ENCODE measurements around the gene EEF1A2. TPM values are rescaled to one million over a fixed set of nuclear protein-coding genes. Genes with fewer than 3 reads are reported as not detected.

EEF1A2 gene
- total and polyA plus RNA-seq, 5 donors from 2014 or later, result 0.10 to 2.1 (median 0.33) TPM; not detected in 1

DNA sequence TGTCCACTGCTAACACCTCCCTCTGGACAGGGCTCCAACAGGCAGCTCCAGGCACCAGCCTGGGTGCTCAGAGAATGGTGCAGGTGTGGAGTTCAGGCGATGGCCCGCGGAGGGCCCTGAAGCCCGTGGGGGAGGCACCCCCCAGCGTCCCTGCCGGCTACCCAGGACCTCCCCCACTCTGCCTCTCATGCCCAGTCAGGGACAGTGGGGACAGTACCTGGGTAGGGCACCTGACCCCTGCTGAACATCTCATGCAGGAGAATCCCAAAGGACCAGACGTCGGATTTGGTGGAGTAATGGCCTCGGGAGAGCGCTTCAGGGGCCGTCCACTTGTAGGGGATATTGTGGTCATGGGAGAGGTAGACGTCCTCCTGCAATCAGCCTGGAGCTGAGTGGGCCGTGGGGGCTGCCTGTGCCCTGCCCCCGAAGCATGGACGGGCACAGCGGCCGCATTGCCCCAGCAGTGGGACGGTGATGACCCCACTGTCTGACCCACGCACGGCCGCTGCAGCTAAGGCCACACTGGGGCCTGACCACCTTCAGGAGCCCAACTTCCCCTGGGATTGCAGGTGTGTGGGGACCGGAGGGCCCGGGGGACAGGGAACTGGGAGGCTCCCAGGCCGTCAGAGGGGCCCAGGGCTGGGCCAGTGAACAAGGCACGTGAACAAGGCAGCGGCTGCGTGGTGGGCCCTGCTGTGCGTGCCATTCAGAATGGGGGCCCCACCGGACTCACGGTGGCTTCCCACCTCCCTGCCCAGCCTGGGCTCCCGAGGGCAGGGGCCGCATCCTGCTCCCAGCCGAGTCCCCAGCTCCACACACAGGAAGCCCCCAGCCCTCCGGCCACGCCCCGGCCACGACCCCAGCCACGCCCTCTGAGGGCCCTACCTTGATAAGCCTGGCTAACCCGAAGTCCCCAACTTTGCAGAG, 31.2 kb upstream of the EEF1A2 start:
- Mint-ChIP-seq H3K27ac (no peak overlapping the region), H3K9me3 (no peaks in the 10 kb centered on the region), H3K27me3 (peaks cover 5% of the 10 kb centered on the region), H3K4me1 (peaks cover 2 to 7% (median 4%) of the 10 kb centered on the region in 4 donors), H3K4me3 (peak overlapping the region in 1 of 4 donors; percentile 44), H3K36me3 (no peaks in the 10 kb centered on the region)
- H3K36me3 ChIP-seq (ENCODE audit: control insufficient read depth, insufficient read depth, low read length), result no peaks in the 10 kb centered on the region
- H3K9me3 ChIP-seq (ENCODE audit: control insufficient read depth in 2 of 2, low read length in 2 of 2), result no peaks in the 10 kb centered on the region
- no peaks in the 10 kb centered on the region for H3K4me1 ChIP-seq (ENCODE audit: control insufficient read depth, insufficient read depth, low read length, poor library complexity, severe bottlenecking)
- ATAC-seq (ENCODE audit: low read depth in 2 of 2) (no peak), DNase-seq (no peak)
- H3K27ac ChIP-seq (ENCODE audit: insufficient read depth, low read length, poor library complexity, severe bottlenecking), result no peak overlapping the region
- no peak overlapping the region for H3K4me3 ChIP-seq (ENCODE audit: low read depth, low read length)
- no peaks in the 10 kb centered on the region for H3K27me3 ChIP-seq (ENCODE audit: control insufficient read depth, insufficient read depth, low read length)

DNA sequence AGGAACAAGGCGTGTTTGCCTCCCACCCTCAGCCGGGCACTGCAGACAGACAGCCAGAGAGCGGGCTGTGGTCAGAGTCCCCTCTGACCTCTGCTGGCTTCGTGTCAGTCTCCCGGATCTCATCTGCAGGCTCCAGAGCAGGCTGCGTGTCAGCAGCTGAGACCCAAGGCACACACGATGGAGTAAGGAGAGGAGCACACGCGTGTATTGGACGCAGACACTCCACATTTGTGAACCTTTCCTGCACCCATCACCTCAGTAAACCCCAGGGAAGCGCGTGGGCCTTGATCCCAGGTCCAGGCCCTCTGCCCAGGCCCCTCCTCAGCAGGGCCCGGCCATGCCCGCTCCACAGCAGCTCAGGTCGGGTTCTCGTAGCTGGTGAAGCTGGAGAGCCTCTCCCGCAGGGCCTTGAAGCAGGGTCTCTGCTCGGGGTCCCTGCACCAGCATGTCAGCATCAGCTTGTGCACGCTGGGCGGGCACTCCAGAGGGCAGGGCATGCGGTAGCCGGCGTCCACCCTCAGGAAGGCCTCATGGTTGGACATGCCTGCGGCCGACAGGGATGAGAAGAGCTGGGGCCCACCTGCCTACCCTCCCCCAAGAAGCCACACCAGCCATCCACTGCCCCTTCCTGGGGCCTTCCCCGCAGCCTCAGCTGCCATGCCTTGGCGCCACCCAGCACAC, 30.4 kb upstream of the EEF1A2 start:
- H3K9me3 ChIP-seq (ENCODE audit: control insufficient read depth in 2 of 2, low read length in 2 of 2), result no peaks in the 10 kb centered on the region
- peaks cover 10% of the 10 kb centered on the region for H3K27me3 Mint-ChIP-seq
- H3K36me3 Mint-ChIP-seq, result peaks cover 3% of the 10 kb centered on the region
- DNase-seq (no peak), ATAC-seq (ENCODE audit: low read depth in 2 of 2) (no peak)
- no peaks in the 10 kb centered on the region for H3K4me1 ChIP-seq (ENCODE audit: control insufficient read depth, insufficient read depth, low read length, poor library complexity, severe bottlenecking)
- no peaks in the 10 kb centered on the region for H3K36me3 ChIP-seq (ENCODE audit: control insufficient read depth, insufficient read depth, low read length)
- peak overlapping the region in 1 of 4 donors; percentile 44 for H3K4me3 Mint-ChIP-seq
- no peaks in the 10 kb centered on the region for H3K27me3 ChIP-seq (ENCODE audit: control insufficient read depth, insufficient read depth, low read length)
- no peaks in the 10 kb centered on the region for H3K9me3 Mint-ChIP-seq
- no peak overlapping the region for H3K27ac ChIP-seq (ENCODE audit: insufficient read depth, low read length, poor library complexity, severe bottlenecking)
- peaks cover 4 to 12% (median 8%) of the 10 kb centered on the region in 4 donors for H3K4me1 Mint-ChIP-seq
- H3K4me3 ChIP-seq (ENCODE audit: low read depth, low read length), result no peak overlapping the region
- H3K27ac Mint-ChIP-seq, result peak overlapping the region in 1 of 3 donors; percentile 38

DNA sequence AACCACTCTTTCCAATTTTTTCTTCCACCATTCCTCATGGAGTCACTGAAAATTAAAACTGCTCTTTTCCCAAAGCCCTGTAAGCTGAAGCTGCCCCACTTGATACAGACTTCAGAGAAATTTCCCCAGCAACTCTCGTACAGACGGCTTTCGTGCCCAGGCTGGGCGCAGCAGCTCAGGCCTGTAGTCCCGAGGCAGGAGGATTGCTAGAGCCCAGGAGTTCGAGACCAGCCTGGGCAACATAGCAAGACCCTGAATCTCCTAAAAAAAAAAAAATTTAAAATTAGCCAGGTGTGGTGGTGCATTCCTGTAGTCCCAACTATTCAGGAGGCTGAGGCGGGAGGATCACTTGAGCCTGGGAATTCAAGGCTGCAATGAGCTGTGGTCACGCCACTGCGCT, 28.3 kb upstream of the EEF1A2 start:
- Mint-ChIP-seq H3K27ac (peak overlapping the region in 2 of 3 donors; percentile 4 to 35), H3K9me3 (peaks cover 0 to 3% (median 2%) of the 10 kb centered on the region in 7 donors), H3K4me3 (peak overlapping the region in 1 of 4 donors; percentile 61), H3K4me1 (peaks cover 4 to 20% (median 13%) of the 10 kb centered on the region in 4 donors), H3K27me3 (peaks cover 10% of the 10 kb centered on the region), H3K36me3 (peaks cover 13% of the 10 kb centered on the region)
- ATAC-seq (ENCODE audit: low read depth in 2 of 2) (no peak), DNase-seq (no peak)
- Histone ChIP-seq H3K4me1 (ENCODE audit: control insufficient read depth, insufficient read depth, low read length, poor library complexity, severe bottlenecking) (peaks cover 6% of the 10 kb centered on the region), H3K27me3 (ENCODE audit: control insufficient read depth, insufficient read depth, low read length) (no peaks in the 10 kb centered on the region), H3K9me3 (ENCODE audit: control insufficient read depth in 2 of 2, low read length in 2 of 2) (no peaks in the 10 kb centered on the region), H3K36me3 (ENCODE audit: control insufficient read depth, insufficient read depth, low read length) (peaks cover 10% of the 10 kb centered on the region), H3K4me3 (ENCODE audit: low read depth, low read length) (no peak overlapping the region), H3K27ac (ENCODE audit: insufficient read depth, low read length, poor library complexity, severe bottlenecking) (no peak overlapping the region)

DNA sequence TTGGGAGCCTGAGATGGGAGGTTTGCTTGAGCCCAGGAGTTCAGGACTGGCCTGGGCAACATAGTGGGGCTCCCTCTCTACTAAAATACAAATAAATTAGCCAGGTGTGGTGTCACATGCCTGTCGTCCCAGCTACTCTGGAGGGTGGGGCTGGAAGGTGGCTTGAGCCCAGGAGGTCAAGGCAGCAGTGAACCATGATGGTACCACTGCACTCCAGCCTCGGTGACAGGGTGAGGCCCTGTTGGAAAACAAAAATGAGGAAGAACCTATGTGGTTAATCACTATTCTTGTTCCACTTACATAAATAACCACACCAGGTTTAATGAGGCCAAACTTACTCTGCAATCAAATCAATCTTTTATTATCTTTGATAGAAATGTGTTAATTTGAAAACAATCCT, 27.1 kb upstream of the EEF1A2 start:
- Histone ChIP-seq H3K27me3 (ENCODE audit: control insufficient read depth, insufficient read depth, low read length) (no peaks in the 10 kb centered on the region), H3K4me3 (ENCODE audit: low read depth, low read length) (no peak overlapping the region), H3K27ac (ENCODE audit: insufficient read depth, low read length, poor library complexity, severe bottlenecking) (no peak overlapping the region), H3K9me3 (ENCODE audit: control insufficient read depth in 2 of 2, low read length in 2 of 2) (no peaks in the 10 kb centered on the region), H3K36me3 (ENCODE audit: control insufficient read depth, insufficient read depth, low read length) (peaks cover 10% of the 10 kb centered on the region), H3K4me1 (ENCODE audit: control insufficient read depth, insufficient read depth, low read length, poor library complexity, severe bottlenecking) (peaks cover 16% of the 10 kb centered on the region)
- ATAC-seq (ENCODE audit: low read depth in 2 of 2), result no peak
- Mint-ChIP-seq H3K27me3 (peaks cover 10% of the 10 kb centered on the region), H3K9me3 (peaks cover 0 to 3% (median 2%) of the 10 kb centered on the region in 7 donors), H3K36me3 (peaks cover 13% of the 10 kb centered on the region), H3K27ac (no peak overlapping the region), H3K4me3 (peak overlapping the region in 2 of 4 donors; percentile 61 to 81), H3K4me1 (peaks cover 4 to 23% (median 11%) of the 10 kb centered on the region in 4 donors)
- DNase-seq, result no peak

DNA sequence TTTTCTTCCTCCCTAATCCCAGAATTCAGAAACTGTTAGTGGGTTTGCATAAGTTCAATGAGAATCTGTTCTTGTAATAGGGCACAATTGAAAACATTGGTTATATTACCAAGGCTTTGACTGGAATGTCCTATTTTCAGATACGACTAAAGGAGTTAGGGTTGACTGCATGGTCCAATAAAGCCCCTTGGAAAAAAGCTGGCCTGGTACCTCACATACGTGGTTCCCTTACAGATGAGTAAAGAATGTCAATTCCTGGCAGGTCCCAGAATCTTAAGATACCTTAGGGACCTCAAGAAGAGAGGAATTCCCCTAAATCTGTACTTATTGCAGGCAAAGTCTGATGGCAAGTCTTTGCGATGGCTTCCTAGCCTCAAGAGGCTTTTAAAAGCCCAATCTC, 26.3 kb upstream of the EEF1A2 start:
- peaks cover 10% of the 10 kb centered on the region for H3K27me3 Mint-ChIP-seq
- DNase-seq (no peak), ATAC-seq (ENCODE audit: low read depth in 2 of 2) (no peak)
- peaks cover 0 to 3% (median 2%) of the 10 kb centered on the region in 7 donors for H3K9me3 Mint-ChIP-seq
- no peak overlapping the region for H3K4me3 ChIP-seq (ENCODE audit: low read depth, low read length)
- peaks cover 10% of the 10 kb centered on the region for H3K36me3 ChIP-seq (ENCODE audit: control insufficient read depth, insufficient read depth, low read length)
- no peaks in the 10 kb centered on the region for H3K27me3 ChIP-seq (ENCODE audit: control insufficient read depth, insufficient read depth, low read length)
- peaks cover 16% of the 10 kb centered on the region for H3K4me1 ChIP-seq (ENCODE audit: control insufficient read depth, insufficient read depth, low read length, poor library complexity, severe bottlenecking)
- peak overlapping the region in 3 of 4 donors; percentile 48 to 81 (median 67) for H3K4me3 Mint-ChIP-seq
- H3K36me3 Mint-ChIP-seq, result peaks cover 13% of the 10 kb centered on the region
- peak overlapping the region in 1 of 3 donors; percentile 26 for H3K27ac Mint-ChIP-seq
- H3K9me3 ChIP-seq (ENCODE audit: control insufficient read depth in 2 of 2, low read length in 2 of 2), result no peaks in the 10 kb centered on the region
- H3K27ac ChIP-seq (ENCODE audit: insufficient read depth, low read length, poor library complexity, severe bottlenecking), result no peak overlapping the region
- peaks cover 4 to 23% (median 11%) of the 10 kb centered on the region in 4 donors for H3K4me1 Mint-ChIP-seq

DNA sequence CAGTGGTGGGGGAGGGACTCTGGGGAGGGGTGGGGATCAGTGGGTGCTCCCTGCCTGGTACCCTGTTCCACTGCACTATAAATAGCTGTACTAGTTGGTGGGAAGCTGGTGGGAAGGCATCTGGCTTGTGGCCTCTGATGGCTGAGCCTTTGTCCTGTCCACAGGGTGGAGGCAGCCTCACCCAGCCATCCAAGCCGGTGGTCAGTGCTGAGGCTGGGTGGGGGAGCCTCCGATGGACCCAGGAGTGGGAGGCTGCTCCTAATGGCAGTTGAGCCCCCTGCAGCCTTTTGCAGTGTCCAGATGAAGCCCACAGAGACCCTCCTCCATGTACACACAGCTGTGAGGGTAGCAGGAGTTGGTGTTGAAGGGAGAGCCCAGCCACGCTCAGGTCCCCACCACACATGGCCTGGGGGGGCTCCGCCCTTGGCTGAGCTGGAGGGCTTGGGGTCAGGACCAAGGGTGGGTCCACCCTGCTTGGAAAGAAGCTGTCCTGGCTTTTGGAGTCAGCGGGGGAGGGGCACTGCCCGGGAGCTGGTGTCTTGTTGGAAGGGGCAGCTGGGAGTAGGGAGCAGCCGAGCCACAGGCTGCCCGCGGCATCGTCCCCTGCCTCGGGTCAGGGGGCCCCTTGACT, 24.2 kb upstream of the EEF1A2 start:
- Histone ChIP-seq H3K36me3 (ENCODE audit: control insufficient read depth, insufficient read depth, low read length) (peaks cover 10% of the 10 kb centered on the region), H3K4me3 (ENCODE audit: low read depth, low read length) (no peak overlapping the region), H3K4me1 (ENCODE audit: control insufficient read depth, insufficient read depth, low read length, poor library complexity, severe bottlenecking) (peaks cover 24% of the 10 kb centered on the region), H3K27ac (ENCODE audit: insufficient read depth, low read length, poor library complexity, severe bottlenecking) (peak overlapping the region; percentile 14), H3K9me3 (ENCODE audit: control insufficient read depth in 2 of 2, low read length in 2 of 2) (no peaks in the 10 kb centered on the region), H3K27me3 (ENCODE audit: control insufficient read depth, insufficient read depth, low read length) (no peaks in the 10 kb centered on the region)
- H3K9me3 Mint-ChIP-seq, result peaks cover 0 to 3% (median 2%) of the 10 kb centered on the region in 7 donors
- DNase-seq (no peak), ATAC-seq (ENCODE audit: low read depth in 2 of 2) (no peak)
- peaks cover 4 to 24% (median 10%) of the 10 kb centered on the region in 4 donors for H3K4me1 Mint-ChIP-seq
- peaks cover 13% of the 10 kb centered on the region for H3K36me3 Mint-ChIP-seq
- peak overlapping the region; percentile 32 to 89 (median 70) for H3K4me3 Mint-ChIP-seq
- H3K27me3 Mint-ChIP-seq, result peaks cover 9% of the 10 kb centered on the region
- peak overlapping the region in 1 of 3 donors; percentile 86 for H3K27ac Mint-ChIP-seq

DNA sequence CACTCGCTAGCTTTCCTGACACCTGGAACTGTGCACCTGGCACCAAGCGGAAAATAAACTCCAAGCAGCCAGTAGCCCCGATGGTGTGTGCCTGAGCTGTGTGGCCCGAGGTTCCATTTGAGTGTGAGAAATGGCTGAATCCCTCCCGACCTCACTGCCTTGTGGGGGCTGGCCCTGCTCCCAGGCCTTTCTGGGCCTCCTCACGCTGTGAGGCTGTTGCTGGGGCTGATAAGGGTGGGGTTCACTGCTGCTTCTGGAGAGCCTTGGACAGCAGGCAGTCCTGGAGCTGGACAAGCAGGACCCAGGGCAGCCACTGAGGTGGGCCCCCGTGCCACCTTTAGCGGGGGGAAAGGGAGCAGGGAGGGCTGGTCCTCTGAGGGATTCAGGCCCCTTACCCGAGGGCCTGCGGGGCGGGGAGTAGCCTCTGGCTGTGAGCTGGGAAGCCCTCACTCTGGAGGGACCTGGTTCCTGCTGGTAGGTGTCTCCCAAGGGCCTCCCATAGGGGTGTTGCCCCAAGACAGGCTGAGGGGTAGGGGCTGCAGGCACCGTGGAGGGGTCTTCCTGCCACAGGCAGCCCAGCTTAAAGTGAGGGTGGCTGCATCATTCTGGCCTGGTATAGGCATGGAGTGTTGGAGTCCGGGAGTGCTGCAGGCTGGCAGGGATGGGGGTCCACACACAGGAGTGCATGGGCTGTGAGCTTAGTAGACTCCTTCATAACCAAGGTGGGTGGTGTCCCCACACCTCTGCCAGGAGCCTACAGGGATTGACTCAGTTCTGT, 23.4 kb upstream of the EEF1A2 start:
- Histone ChIP-seq H3K27me3 (ENCODE audit: control insufficient read depth, insufficient read depth, low read length) (no peaks in the 10 kb centered on the region), H3K4me1 (ENCODE audit: control insufficient read depth, insufficient read depth, low read length, poor library complexity, severe bottlenecking) (peaks cover 24% of the 10 kb centered on the region), H3K9me3 (ENCODE audit: control insufficient read depth in 2 of 2, low read length in 2 of 2) (no peaks in the 10 kb centered on the region), H3K4me3 (ENCODE audit: low read depth, low read length) (no peak overlapping the region), H3K36me3 (ENCODE audit: control insufficient read depth, insufficient read depth, low read length) (peaks cover 10% of the 10 kb centered on the region), H3K27ac (ENCODE audit: insufficient read depth, low read length, poor library complexity, severe bottlenecking) (peak overlapping the region; percentile 14)
- ATAC-seq (ENCODE audit: low read depth in 2 of 2) (no peak), DNase-seq (no peak)
- peak overlapping the region in 1 of 3 donors; percentile 76 for H3K27ac Mint-ChIP-seq
- peaks cover 0 to 3% (median 2%) of the 10 kb centered on the region in 7 donors for H3K9me3 Mint-ChIP-seq
- H3K27me3 Mint-ChIP-seq, result peaks cover 5% of the 10 kb centered on the region
- H3K4me1 Mint-ChIP-seq, result peaks cover 4 to 26% (median 10%) of the 10 kb centered on the region in 4 donors
- peak overlapping the region; percentile 70 to 89 (median 76) for H3K4me3 Mint-ChIP-seq
- peaks cover 13% of the 10 kb centered on the region for H3K36me3 Mint-ChIP-seq

Data from CD4-positive, CD25-positive, alpha-beta regulatory T cell (primary cell).